T-helper 1 cell treated with Interleukin-12 subunit alpha and Interleukin-12 subunit beta and Interleukin-4 antibody, amounts not matched to agents 30 ng/mL and 1 ng/mL, for 36 hours (primary cell): ENCODE results near the gene GRP. TPM values are rescaled to one million over a fixed set of nuclear protein-coding genes. Genes with fewer than 3 reads are reported as not detected.

Experiments used
- intact Hi-C: fragments of 100-400 bp; cut with micrococcal nuclease; formaldehyde crosslinking; loops from one replicate; pipeline ENCODE4 v1.15.1; 2024
- total RNA-seq: library from RNA; stranded (reverse); gene quantifications from 2 replicates; pipeline ENCODE4 v1.2.3, GENCODE V29; 2022

Gene GRP
- not detected in 2 replicates for total RNA-seq

- intact Hi-C loops = no loop called here
Measured at GRCh38 chr18:59219672-59220163, at the start of gene GRP. Gene GRP, plus strand, starts transcription at chr18:59220158. Its CDS starts 108 bp downstream, at chr18:59220266.

- intact Hi-C loops = no loop called here
Measured at GRCh38 chr18:59172664-59173249, 47.2 kb upstream of the GRP start.

GRCh38 chr18:59177485-59177884 is 42.5 kb upstream of the GRP start:
- intact Hi-C loops = no loop called here

DNA sequence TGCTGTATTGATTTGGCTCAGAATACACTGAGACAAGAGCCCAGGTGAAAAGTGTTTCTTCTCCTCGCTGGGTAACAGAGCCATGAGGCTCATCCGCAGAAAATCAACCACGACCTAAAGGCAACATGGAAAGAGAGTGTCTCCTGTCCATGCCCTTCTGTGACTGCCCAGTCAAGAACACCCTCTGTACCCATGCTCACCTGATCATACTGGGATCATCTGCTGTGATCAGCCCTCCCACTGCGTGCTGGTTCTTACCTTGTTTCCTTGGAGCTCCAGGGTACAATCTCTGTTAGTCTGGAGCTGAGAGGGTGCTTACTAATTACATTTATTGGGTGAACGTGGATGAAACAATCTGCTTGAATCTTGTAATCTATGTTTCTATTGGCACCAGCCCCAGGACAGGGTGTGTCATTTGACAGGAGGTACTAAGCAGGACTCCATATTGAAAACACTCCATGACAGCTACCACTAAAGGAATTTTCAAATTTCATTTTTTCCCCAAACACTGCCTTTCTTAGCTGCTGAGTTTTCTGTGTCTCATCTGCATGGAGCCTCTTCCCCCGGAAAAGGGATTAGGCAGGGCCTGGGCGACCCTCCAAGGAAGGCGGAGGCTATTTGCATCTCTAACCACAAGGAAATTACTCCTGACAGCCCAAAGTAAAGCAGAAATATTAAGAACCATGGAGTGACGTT is 39.7 kb upstream of the GRP start:
- intact Hi-C loops = no loop called here

DNA sequence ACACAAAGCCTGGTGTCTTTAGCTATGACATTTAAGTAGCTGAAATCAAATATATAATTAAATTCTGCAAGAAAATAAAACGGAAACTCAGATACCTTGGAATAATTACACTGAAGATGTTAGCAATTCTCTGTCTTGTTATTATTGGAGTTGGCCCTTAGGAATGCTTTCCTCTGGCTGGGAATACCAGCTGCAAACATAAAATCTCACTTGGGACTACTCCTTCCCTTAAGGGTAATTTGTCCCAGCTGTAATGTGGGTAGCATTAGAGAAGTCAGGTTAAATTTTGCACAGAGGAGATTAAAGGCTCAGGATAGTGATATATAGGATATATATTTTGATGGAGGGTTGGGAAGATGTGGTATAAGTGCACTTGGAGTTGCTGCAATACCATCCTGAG is 37.3 kb upstream of the GRP start:
- intact Hi-C loops = no loop called here

GRCh38 chr18:59189008-59189407 is 30.9 kb upstream of the GRP start:
- intact Hi-C loops = no loop called here

DNA sequence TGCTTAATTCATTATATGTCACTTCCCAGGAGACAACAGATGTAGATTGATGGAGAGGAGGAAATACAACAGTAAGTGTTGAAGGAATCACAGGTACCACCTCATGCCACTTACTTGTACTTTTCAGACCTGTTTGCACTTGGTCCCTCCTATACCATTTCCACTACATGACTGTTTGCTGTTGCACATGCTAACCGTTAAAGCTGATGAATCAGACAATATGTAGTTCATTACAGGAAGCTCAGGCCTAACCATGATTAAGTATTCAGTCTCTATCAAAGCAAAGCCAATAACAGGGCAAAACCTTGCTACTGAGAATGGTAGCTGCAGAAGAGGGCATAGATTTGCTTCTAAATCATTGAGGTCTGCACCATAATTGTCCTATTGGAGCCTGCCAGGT is 30.2 kb upstream of the GRP start:
- intact Hi-C loops = loop anchor here (10.0 kb wide), 1 partner anchor 105 kb away; no protein-coding TSS in a partner anchor

DNA sequence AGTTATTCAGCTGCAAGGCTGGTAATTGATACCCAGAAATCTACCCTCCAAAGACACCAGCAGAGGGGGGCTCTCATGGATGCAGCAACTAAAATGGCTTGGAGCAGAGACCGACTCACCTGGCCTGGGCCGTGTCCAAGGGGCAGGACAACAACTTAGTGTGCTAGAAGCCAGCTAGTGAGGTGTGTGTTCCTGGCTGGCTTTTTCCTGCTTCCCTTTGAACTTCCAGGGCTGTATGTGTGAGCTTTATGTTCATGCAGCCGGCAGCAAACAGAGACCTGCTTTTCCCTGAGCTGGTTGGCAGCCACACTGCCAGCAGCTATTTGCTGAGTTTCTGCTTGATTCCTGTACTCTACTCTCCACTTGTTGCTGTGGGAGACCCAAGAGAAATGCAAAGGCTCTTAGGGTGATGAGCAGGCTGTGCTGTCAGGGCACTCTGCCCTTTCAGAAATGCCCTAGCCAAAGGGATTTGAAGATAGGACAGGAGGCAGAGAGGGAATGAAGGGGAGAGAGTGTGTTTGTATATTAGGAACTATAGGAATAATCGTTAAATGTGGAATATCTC is 23.7 kb upstream of the GRP start:
- intact Hi-C loops = loop anchor here (10.0 kb wide), 1 partner anchor 111 kb away; no protein-coding TSS in a partner anchor

DNA sequence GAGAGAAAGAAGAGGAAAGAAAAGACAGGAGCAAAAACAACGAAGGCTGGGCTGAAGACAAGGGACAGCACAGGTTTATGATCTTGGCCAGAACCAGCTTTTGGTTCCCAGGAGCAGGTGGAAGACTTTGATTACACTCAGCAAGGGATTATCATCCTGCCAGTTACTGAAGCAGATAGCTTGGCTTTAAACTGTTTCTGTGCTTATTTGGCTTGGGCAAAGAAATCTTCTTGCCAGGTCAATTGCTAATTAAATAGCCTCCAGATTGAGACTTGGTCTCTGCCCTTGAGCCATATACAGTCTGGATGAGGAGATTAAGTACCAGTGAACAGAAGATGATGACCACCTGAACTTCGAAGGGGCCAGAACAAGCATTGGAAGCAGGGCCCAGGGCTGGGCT is 22.3 kb upstream of the GRP start:
- intact Hi-C loops = loop anchor here (10.0 kb wide), 1 partner anchor 113 kb away; no protein-coding TSS in a partner anchor

DNA sequence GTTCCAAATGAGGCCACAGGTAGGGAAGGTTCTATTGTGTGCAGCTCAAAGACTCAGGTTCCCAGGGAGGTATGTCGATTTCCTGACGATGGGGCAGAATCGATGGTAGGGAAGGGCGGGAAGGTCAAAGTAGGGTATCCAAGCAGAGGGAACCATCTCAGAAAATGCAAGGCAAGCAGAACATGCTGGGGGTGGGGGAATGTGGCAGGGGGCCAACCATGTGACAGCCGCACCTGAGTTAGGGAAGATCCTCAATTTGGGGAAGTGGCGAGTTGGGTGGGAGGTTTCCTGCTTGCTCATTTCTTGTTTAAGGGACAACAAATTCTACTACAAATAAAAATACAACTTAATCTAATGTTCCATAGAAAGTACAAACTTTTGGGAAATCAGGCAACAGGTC is 21.7 kb upstream of the GRP start:
- intact Hi-C loops = loop anchor here (10.0 kb wide), 1 partner anchor 113 kb away; no protein-coding TSS in a partner anchor

- intact Hi-C loops = no loop called here
Measured at GRCh38 chr18:59200787-59201186, 19.2 kb upstream of the GRP start.

- intact Hi-C loops = no loop called here
Measured at GRCh38 chr18:59202258-59202820, 17.6 kb upstream of the GRP start.

DNA sequence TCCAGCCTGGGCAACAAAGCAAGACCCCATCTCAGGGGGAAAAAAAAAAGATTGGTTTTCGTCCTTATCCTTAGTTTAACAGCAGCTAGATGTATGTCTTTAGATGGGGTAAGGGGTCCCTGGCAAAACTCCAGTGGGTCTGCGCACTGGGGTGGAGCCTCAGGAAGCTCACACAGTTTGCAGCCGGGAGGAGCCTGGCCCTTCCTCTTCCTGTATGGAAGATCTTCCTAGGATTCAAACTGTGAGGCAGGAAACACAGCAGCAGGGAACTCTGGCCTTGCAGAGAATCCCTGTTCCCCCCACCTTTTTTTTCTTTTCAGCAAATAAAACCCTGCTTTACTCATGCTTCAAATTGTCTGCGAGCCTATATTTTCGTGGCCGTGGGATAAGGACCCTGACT is 12.5 kb upstream of the GRP start:
- intact Hi-C loops = no loop called here

- intact Hi-C loops = no loop called here
Measured at GRCh38 chr18:59208602-59209125, 11.3 kb upstream of the GRP start.

DNA sequence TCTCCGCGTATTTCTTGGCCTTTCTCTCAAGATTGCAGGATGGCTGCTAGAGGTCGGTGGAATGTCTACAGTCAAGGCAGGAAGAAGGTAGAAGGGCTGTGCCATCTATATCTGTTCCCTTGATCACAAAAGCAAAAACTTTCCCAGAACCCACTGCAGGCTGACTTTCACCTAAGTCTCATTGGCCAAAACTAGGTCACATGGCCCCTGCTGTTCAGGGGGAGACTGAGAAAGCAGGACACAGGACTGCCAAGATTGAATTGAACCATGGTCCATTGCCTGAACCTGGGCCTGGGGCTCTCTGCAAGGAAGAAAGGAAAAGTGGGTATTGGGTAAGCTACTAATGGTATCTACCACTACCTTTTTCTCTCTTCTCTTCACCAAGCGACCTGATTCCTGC is 9.7 kb upstream of the GRP start:
- intact Hi-C loops = no loop called here

GRCh38 chr18:59211629-59212028 is 8.3 kb upstream of the GRP start:
- intact Hi-C loops = no loop called here

GRCh38 chr18:59218018-59218417 is 1.9 kb upstream of the GRP start:
- intact Hi-C loops = no loop called here

DNA sequence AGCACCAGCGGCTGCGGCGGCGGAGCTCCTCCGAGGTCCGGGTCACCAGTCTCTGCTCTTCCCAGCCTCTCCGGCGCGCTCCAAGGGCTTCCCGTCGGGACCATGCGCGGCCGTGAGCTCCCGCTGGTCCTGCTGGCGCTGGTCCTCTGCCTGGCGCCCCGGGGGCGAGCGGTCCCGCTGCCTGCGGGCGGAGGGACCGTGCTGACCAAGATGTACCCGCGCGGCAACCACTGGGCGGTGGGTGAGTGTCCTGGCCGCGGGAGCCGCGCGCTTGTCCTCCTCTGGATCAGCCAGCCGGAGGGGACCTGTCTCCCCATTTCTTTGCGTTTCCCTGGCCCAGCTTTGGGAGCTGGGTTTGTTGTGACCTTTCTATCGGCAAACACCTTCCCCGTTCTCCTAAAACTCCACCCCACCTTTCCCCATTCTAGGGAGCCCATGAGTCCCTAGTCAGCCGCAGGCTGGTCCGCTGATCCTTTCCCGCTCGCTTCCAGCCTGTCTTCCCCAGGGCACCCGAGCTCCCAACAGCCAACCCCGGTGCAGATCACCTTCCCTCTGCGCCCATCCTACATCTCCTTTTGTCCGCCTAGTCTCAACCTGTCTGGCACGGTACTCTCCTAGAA is 316 bp downstream of the GRP start:
- intact Hi-C loops = no loop called here

DNA sequence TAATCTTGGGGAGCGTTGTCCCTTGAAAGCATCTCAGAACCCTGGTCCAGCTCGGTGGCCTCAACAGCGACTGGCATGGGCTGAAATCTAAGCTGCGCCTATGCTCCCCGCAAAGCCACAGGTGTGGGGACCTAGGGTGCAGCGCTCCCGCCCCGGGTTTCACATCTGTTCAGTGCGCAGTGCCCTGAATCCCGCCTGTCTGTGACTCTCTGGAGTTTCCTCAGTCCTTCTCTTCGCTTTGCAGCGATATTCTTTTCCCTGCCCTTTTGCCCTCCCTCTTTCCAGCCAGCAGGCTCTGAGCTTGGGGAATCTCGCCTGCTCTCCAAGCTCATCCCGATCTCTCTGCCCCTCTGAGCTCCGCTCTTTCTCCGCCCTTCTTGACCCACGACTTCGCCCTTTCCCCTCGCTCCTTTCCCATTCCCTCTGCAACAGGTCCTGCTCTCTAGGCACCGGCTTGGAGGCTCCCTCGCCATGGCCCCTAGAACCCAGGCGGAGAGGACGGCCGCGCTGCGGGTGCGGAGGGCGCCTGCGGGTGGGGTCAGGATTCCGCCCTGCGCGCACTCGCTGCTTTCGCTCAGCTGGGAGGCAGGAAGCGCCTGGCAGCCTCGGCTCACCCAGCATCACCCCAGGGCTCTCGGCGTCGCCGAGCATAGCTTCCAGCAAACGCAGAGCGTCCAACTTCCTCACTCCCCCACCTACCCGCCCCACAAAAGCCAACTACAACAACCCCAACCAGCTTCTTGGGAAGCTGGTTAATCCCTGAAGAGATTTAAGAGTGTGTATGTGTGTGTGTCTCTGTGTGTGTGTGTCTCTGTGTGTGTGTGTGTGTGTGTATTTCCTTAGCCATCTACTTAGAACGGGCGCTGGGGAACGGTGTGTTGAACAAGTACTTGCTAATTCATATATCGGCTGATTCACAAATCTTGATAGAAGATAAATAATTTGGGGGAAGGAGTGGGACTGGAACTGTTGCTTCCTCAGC is 1.1 kb downstream of the GRP start:
- intact Hi-C loops = no loop called here

- intact Hi-C loops = no loop called here
Measured at GRCh38 chr18:59222341-59222740, 2.4 kb downstream of the GRP start.
